A549 (cell line): Measurements from ENCODE around the gene CIAPIN1.

Source experiments
- CHD4 ChIP-seq: fragments of 200-600 bp; sonication (generic); IDR thresholded peaks from 2 replicates; pipeline ENCODE4 v1.6.1; 2016; ENCODE audit warnings: antibody characterized with exemption, mild to moderate bottlenecking, borderline replicate concordance
- CTCF ChIP-seq: fragments of >200 bp; sonication (Bioruptor Twin); formaldehyde crosslinking; IDR thresholded peaks from 3 replicates; pipeline ENCODE4 v1.5.1; 2016
- JUN ChIP-seq, 2 experiments: fragments of >200 bp; sonication (Bioruptor Twin); formaldehyde crosslinking; IDR thresholded peaks; 2 replicates in 1 of 2; 3 replicates in 1 of 2; pipeline ENCODE4 v1.6.1; 2016 to 2017
- KDM1A ChIP-seq: fragments of 200-600 bp; sonication (generic); IDR thresholded peaks from 2 replicates; pipeline ENCODE4 v1.6.1; 2016; ENCODE audit warnings: low read depth, mild to moderate bottlenecking
- RAD21 ChIP-seq, 2 experiments: fragments of >200 bp in 1 of 2; sonication (Bioruptor Twin) in 1 of 2; formaldehyde crosslinking in 1 of 2; IDR thresholded peaks in 1 of 2; conservative IDR thresholded peaks in 1 of 2; 2 replicates in 1 of 2; 3 replicates in 1 of 2; pipeline ENCODE4 v1.6.1; 2012 to 2018; ENCODE audit warnings: inconsistent platforms in 1 of 2
- RFX5 ChIP-seq: fragments of 450-650 bp; IDR thresholded peaks from 2 replicates; pipeline ENCODE4 v1.7.1; 2014; ENCODE audit warnings: antibody characterized with exemption, mild to moderate bottlenecking, moderate library complexity

- TF ChIP-seq KDM1A (no peak), CHD4 (no peak), JUN (IDR thresholded peaks at IDR 0.05) (no peak), CTCF (no peak), RAD21 (conservative IDR thresholded peaks at IDR 0.05 in 1 of 2, IDR thresholded peaks at IDR 0.05 in 1 of 2) (no peak), RFX5 (no peak)
These were observed 38.1 kb downstream of the CIAPIN1 start for GRCh38 chr16:57409065-57409464.
